NCI-H2107 treated with DMSO at 0.1 percent for 48 hours (cell line): ENCODE results near the gene SLC25A38.
A peak's percentile ranks its signal among the peaks of the same experiment; 100 is the strongest.
"Not testable (repeated sequence)": the region's sequence is repeated elsewhere in the genome, so short reads cannot be mapped to it uniquely, and the experiment has no call there.

ENCODE experiments used
- DNase-seq: peaks from one replicate; lab custom pipeline; 2025; ENCODE audit not compliant: unreplicated experiment; lab: John Stamatoyannopoulos, UW

SLC25A38 gene

GRCh38 chr3:39406368-39407258 is 23.4 kb downstream of the SLC25A38 start, which contains the start of gene RPSA:
Gene RPSA, plus strand, starts transcription at chr3:39406720. Its CDS starts 934 bp downstream, at chr3:39407654.
- DNase-seq: peak; percentile 92

DNA sequence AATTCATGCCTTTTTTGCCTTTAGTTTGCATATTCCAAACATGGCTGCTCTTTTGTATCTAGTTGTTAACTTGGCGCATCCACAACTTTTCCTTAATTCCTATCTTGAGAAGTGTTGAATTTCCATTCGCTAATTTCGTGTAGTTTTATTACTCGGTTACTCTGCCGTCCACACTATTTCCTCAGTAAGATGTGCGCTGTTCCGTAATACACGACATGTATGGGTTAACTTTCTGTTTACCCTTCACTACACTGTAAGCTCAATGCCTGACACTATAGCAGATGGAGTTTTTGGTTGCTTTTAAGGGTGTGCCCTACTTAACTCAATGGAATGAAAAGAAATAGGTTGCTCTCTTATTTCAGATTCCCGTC is 24.1 kb downstream of the SLC25A38 start:
- DNase-seq: no peak

DNA sequence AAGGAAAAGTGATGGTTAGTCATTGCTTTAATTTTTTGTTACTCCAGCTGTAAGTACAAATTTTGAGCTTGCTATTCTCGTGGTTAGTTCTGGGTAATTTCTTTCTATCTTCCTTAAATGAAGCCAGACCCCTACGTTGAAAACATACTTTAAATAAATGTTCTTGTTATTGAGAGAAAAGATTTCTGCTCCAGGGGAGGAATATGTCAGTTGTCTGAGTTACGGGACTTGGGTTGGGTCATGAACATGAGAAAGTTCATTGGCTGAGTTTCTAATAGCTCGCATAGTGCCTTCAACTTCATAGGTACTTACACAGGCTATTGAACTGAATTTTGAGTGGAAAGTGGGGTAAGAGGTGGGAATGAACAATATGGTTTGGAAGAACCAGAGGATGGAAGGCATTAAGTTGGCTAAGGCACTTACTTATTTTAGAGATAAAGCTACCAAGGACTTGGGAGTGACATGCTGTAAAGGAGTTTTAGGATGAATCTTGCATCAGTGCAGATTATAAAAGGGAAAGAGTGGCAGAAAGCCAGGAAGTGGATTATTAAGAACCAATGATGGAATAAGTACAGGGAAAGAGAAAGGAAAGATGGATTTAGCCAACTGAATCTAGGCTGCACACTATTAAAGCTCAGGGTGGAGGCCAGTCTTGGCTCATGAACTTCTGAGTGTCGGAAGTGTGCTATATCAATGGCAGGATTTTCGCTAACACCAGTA is 24.8 kb downstream of the SLC25A38 start:
- DNase-seq: no peak

DNA sequence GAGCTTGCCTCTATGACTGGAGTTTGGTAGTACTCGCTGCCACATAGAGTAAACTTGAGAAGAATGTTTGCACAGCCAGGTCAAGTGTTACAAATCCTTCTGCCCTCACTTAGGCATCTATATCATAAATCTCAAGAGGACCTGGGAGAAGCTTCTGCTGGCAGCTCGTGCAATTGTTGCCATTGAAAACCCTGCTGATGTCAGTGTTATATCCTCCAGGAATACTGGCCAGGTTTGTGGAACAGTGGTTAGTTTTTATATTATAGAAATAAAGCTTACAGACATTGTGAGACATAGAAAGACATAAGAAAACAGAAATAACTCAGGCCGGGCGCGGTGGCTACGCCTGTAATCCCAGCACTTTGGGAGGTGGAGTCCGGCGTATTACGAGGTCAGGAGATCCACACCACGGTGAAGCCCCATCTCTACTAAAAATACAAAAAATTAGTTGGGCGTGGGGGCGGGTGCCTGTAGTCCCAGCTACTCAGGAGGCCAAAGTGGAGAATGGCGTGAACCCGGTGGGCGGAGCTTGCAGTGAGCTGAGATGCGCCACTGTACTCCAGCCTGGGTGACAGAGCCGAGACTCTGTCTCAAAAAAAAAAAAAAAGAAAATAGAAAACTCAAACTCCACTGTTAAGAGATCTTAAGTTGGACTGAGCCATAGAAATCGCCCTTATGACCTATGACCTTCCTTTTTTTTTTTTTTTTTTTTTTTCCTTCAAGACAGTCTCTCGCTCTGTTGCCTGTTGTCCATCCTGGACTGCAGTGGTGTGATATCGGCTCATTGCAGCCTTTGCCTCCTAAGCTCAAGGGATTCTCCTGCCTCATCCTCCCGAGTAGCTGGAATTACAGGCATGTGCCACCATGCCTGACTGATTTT is 25.6 kb downstream of the SLC25A38 start:
- DNase-seq: no peak

- no peak for DNase-seq
Measured at GRCh38 chr3:39409514-39410136, 26.5 kb downstream of the SLC25A38 start.

GRCh38 chr3:39410893-39411292 is 27.7 kb downstream of the SLC25A38 start:
- no peak for DNase-seq

- no peak for DNase-seq
Measured at GRCh38 chr3:39412668-39413260, 29.6 kb downstream of the SLC25A38 start.

DNA sequence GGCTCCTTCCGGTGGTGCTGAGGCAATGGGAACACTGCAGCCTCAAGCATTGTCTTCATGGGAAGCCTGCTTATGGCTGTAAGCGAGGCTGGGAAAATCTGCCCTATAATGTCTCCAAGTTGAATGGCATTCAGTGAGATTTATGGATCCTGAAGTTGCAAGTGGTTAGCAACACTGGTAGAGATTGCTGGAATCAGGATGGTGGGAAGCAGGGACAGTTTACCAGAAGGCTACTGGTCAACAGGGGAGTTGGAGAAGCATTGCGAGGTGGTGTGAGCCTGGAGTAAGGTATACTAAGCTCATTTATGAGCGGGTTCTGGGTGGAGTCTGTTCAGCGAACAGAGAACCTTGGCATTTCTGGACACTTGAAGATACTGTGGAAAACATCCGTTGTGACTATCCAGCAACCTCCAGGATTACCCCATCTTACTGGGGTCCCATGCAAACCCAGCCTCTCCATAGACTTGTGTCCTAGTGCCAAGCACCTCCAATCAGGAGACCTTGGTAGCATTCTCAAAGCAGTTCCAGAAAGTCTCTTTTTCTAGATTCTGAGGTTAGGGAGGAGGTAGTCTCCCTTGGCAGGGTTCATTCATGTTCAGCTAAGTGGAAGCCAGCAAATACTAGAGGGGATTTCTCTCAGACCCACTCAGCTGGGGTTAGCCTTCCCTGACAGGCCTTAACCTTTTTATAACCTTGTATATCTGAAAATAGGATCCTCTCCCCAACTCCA is 30.7 kb downstream of the SLC25A38 start:
- no peak for DNase-seq

- DNase-seq: no peak
Measured at GRCh38 chr3:39414421-39414907, 31.3 kb downstream of the SLC25A38 start.

- DNase-seq: not testable (repeated sequence)
Measured at GRCh38 chr3:39415302-39415701, 32.1 kb downstream of the SLC25A38 start.

GRCh38 chr3:39415983-39416382 is 32.8 kb downstream of the SLC25A38 start:
- no peak for DNase-seq

DNA sequence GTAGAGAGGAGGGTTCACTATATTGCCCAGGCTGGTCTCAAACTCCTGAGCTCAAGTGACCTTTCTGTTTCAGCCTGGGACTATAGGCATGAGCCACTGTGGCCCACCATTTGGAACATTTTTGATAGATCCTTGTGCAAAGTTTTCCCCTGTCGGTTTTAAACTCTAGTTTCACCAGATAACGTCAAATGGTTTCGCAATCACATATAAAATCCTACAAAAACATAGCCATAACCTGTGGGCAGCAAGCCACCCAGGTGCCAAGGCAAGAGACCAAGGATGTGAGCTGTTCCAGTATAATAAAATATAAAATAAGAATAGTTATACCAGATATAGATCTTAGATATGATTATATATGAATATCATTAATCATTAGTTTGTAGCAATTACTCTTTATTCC is 33.8 kb downstream of the SLC25A38 start:
- DNase-seq: not testable (repeated sequence)

GRCh38 chr3:39418556-39419225 is 35.5 kb downstream of the SLC25A38 start:
- not testable (repeated sequence) for DNase-seq

- DNase-seq: no peak
Measured at GRCh38 chr3:39419742-39420315, 36.7 kb downstream of the SLC25A38 start.

DNA sequence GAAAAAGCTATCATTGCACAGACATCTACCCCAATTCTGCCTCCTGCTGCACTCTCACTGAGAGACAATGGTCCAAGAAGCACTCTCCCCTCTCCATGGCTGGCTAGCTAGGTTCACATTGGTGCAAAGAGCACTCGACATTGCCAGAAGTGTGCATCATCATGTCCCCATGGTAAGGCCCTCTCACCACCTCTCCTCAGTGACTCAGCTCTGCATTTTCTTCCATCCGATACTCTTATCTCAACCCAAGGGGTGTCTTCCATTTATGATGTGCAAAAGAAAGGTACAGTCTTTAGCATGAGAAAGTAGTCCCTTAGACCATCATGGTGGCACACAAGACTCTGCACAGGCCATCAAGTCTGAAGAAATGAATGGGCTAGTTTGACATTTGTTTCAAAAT is 37.4 kb downstream of the SLC25A38 start:
- no peak for DNase-seq

DNA sequence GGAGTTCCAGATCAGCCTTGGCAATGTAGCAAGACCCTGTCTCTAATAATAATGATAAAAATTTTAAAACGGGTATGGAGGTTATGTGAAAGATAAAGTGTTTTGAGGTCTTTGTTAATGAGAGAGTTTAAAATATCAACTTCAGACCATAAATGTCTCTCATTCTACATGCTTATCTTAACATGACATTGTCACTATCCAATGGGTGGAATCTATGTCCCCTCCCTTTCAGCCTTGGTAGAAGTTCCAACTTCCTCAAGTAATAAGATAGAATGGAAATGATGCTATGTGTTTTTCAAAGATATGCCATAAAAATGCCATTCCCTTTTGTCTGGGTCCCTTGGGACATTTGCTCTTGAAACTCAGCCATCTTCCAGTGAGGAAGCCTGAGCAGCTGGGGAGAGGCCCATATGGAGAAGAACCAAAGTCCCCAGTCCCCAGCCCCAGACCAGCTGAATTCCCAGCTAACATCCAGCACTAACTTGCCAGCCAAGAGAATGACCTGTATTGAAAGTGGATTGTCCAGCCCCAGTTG is 40.3 kb downstream of the SLC25A38 start:
- DNase-seq: no peak

GRCh38 chr3:39426312-39426711 is 43.1 kb downstream of the SLC25A38 start:
- no peak for DNase-seq

GRCh38 chr3:39427506-39427905 is 44.3 kb downstream of the SLC25A38 start:
- DNase-seq: no peak
